Right cardiac atrium (tissue), 5 donors: ENCODE data around the gene PTTG1IP2. TPM values are rescaled to one million over a fixed set of nuclear protein-coding genes. Genes with fewer than 3 reads are reported as not detected.

Source experiments
- polyA plus RNA-seq: library from polyadenylated mRNA; stranded (reverse); fragments of 200-250 nt; gene quantifications from one replicate; pipeline ENCODE4 v1.2.3, GENCODE V29; 2013
- total RNA-seq, 4 donors: library from RNA; stranded (reverse); fragmentation: NEBNext Ultra II Directional; extraction: Animal tissue kit (Norgen Biotek cat#: 25700); gene quantifications; one replicate each; pipeline ENCODE4 v1.2.1, GENCODE V29; 2021
- donor health status: healthy with polysubstance abuse.
- donor health status: DM: no; HTN: yes; CAD: no.
- donor health status: DM: no; HTN: no; CAD: no.
- donor health status: DM: no; HTN: yes; CAD: no; lungs with severe emphysema.
- donor health status: DM: yes; HTN: yes; CAD: no.

Gene PTTG1IP2
- total and polyA plus RNA-seq, 5 donors: not detected

Other genes with a start within 250 kb of the PTTG1IP2 start
- gene CFAP69, start 224.5 kb upstream of the PTTG1IP2 start, total RNA-seq: 1 to 10 TPM; 3.5 to 7.4 (median 4.5) TPM
- 2.3 TPM for gene CFAP69, start 224.5 kb upstream of the PTTG1IP2 start, polyA plus RNA-seq
- gene FAM237B, start 148.3 kb upstream of the PTTG1IP2 start, total RNA-seq: not detected
- not detected for gene FAM237B, start 148.3 kb upstream of the PTTG1IP2 start, polyA plus RNA-seq
- gene GTPBP10, start 122.9 kb upstream of the PTTG1IP2 start, total RNA-seq: 10 to 100 TPM; 15.3 to 25.9 (median 20.3) TPM
- gene GTPBP10, start 122.9 kb upstream of the PTTG1IP2 start, polyA plus RNA-seq: 11.7 TPM
- gene CLDN12, start 66.2 kb upstream of the PTTG1IP2 start, total RNA-seq: 10 to 100 TPM; 34.9 to 46.1 (median 39.7) TPM
- gene CLDN12, start 66.2 kb upstream of the PTTG1IP2 start, polyA plus RNA-seq: 24.7 TPM
- gene CDK14, start 126.7 kb downstream of the PTTG1IP2 start, total RNA-seq: 10 to 100 TPM; 55.4 to 93.1 (median 60.9) TPM
- gene CDK14, start 126.7 kb downstream of the PTTG1IP2 start, polyA plus RNA-seq: 10.7 TPM